HepG2 (cell line): ENCODE data around the gene SAMD4B. TPM values are rescaled to one million over a fixed set of nuclear protein-coding genes. Genes with fewer than 3 reads are reported as not detected.

Experiments
- ARHGAP35 ChIP-seq: sonication (generic); formaldehyde crosslinking; IDR thresholded peaks from 2 replicates; pipeline ENCODE4 v1.9.0; 2022; ENCODE audit warnings: mild to moderate bottlenecking, inconsistent platforms, moderate library complexity, missing genetic modification reagents, borderline replicate concordance
- ASH2L ChIP-seq: fragments of 300-600, 200-600 bp; sonication (generic); IDR thresholded peaks from 2 replicates; pipeline ENCODE4 v1.7.0; 2017; ENCODE audit warnings: low read depth, mild to moderate bottlenecking, moderate library complexity, mixed read lengths, low read length; ENCODE audit not compliant: insufficient read length
- BHLHE40 ChIP-seq: IDR thresholded peaks from 2 replicates; pipeline ENCODE4 v1.6.1; 2011; ENCODE audit warnings: low read length, improper control_type of control experiment
- ELF3 ChIP-seq: IDR thresholded peaks from 2 replicates; pipeline ENCODE4 v1.6.1; 2016; ENCODE audit warnings: missing genetic modification reagents, missing compliant biosample characterization
- ELF4 ChIP-seq: sonication (generic); formaldehyde crosslinking; IDR thresholded peaks from 2 replicates; pipeline ENCODE4 v1.5.0; 2020; ENCODE audit warnings: missing genetic modification reagents, mild to moderate bottlenecking, moderate library complexity, borderline replicate concordance
- GATAD2A ChIP-seq: IDR thresholded peaks from 2 replicates; pipeline ENCODE4 v1.6.1; 2016
- LCORL ChIP-seq, 2 experiments: fragments of 450-650 bp in 1 of 2; sonication (generic) in 1 of 2; formaldehyde crosslinking in 1 of 2; IDR thresholded peaks; 2 replicates each; pipeline versions ENCODE4 v1.5.0 to v1.6.1; 2017 to 2020; ENCODE audit warnings: antibody characterized with exemption in 1 of 2, missing genetic modification reagents in 1 of 2
- MBD4 ChIP-seq: IDR thresholded peaks from 2 replicates; pipeline ENCODE4 v1.6.1; 2012; ENCODE audit warnings: low read length, inconsistent platforms, borderline replicate concordance
- ZNF138 ChIP-seq: sonication (generic); formaldehyde crosslinking; IDR thresholded peaks from 2 replicates; pipeline ENCODE4 v1.5.0; 2020; ENCODE audit warnings: mild to moderate bottlenecking, low read depth, missing genetic modification reagents
- ZNF878 ChIP-seq: sonication (generic); formaldehyde crosslinking; IDR thresholded peaks from 2 replicates; pipeline ENCODE4 v1.8.1; 2023; ENCODE audit warnings: mild to moderate bottlenecking, missing genetic modification reagents, moderate library complexity
- polyA plus RNA-seq, 8 experiments: library from polyadenylated mRNA; depleted of rRNA in 3 of 8; stranded (reverse) in 7 of 8; unstranded in 1 of 8; fragments of >200 nt; fragmentation: Illumina TruSeq in 4 of 8; extraction: Trizol in 4 of 8; gene quantifications; 2 replicates each; pipeline versions ENCODE4 v1.2.1 to v1.2.3, GENCODE V29; 2011 to 2016; ENCODE audit warnings: low read depth in 4 of 8, missing spikeins in 1 of 8, mixed read lengths in 1 of 8; ENCODE audit not compliant: insufficient read depth in 1 of 8
- total RNA-seq, 5 experiments: library from RNA; depleted of rRNA; stranded (reverse); fragments of >200 nt; fragmentation: Illumina TruSeq; extraction: Trizol; gene quantifications; 2 replicates each; pipeline ENCODE4 v1.2.3, GENCODE V29; 2016; ENCODE audit warnings: low read depth in 1 of 5
- TF ChIP-seq, protein P1 (sequence below): sonication (generic); formaldehyde crosslinking; IDR thresholded peaks from 2 replicates; pipeline ENCODE4 v1.4.0; 2020; ENCODE audit warnings: missing genetic modification reagents
- TF ChIP-seq, protein P2 (sequence below): sonication (generic); formaldehyde crosslinking; IDR thresholded peaks from 2 replicates; pipeline ENCODE4 v1.5.1; 2020; ENCODE audit warnings: mild to moderate bottlenecking, missing genetic modification reagents, moderate library complexity
- TF ChIP-seq, protein P3 (sequence below): sonication (generic); formaldehyde crosslinking; IDR thresholded peaks from 2 replicates; pipeline ENCODE4 v1.5.0; 2020; ENCODE audit warnings: mild to moderate bottlenecking, missing genetic modification reagents, borderline replicate concordance

SAMD4B gene
- total and polyA plus RNA-seq, 2 of the 13 experiments (the other 11 are each of a cell fraction or from before 2014, with no cell fraction given): 26.0 to 31.8 TPM

DNA sequence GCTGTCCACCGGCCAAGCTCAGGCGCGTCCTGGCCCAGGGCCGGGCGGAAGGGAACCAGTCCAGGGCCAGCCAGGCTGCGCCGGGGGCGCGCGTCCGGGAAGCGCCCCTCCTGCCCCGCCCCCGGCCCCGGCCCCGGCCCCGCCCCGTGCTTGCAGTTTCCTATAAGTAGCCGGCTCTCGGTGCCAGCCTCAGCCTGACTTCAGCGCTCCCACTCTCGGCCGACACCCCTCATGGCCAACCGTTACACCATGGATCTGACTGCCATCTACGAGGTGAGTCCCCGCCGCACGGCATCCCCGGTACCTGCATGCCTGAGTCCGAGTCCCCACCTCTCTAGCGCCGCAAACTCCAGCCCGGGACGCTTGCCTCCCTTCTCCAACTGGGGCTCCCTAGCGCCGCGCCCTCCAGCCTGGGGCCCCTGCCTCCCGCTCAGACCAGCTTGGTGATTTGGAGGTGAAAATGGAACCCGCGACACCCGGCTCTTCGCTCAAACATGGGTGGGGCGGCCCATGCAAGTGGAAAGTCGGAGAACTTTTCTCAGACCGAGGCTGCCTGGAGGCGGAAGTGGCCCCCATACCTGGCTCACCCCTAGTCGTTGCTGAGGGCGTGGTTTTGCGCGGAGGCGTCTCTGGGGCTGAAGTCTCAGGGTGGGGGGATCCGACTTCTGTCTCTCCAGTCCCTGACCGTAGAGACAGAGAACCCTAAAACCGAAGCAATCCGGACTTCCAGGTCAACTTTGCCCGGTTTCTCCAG is 64.6 kb downstream of the SAMD4B start, which contains the start of gene ZFP36 (continued):
- TF ChIP-seq ZNF138 (CRISPR knock-in tag): 0 out of 2 replicates have a peak, but pooled peaks have one; percentile 78
- TF ChIP-seq, protein P1, sequence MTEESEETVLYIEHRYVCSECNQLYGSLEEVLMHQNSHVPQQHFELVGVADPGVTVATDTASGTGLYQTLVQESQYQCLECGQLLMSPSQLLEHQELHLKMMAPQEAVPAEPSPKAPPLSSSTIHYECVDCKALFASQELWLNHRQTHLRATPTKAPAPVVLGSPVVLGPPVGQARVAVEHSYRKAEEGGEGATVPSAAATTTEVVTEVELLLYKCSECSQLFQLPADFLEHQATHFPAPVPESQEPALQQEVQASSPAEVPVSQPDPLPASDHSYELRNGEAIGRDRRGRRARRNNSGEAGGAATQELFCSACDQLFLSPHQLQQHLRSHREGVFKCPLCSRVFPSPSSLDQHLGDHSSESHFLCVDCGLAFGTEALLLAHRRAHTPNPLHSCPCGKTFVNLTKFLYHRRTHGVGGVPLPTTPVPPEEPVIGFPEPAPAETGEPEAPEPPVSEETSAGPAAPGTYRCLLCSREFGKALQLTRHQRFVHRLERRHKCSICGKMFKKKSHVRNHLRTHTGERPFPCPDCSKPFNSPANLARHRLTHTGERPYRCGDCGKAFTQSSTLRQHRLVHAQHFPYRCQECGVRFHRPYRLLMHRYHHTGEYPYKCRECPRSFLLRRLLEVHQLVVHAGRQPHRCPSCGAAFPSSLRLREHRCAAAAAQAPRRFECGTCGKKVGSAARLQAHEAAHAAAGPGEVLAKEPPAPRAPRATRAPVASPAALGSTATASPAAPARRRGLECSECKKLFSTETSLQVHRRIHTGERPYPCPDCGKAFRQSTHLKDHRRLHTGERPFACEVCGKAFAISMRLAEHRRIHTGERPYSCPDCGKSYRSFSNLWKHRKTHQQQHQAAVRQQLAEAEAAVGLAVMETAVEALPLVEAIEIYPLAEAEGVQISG (CRISPR knock-in tag): peak; percentile 47; the same call in 1 of the 2 replicates
- TF ChIP-seq ARHGAP35 (CRISPR knock-in tag): peak; percentile 54; the same call in 1 of the 2 replicates
- no peak for TF ChIP-seq LCORL (IDR thresholded peaks at IDR 0.05)
- 0 out of 2 replicates have a peak, but pooled peaks have one; percentile 32 for TF ChIP-seq LCORL (CRISPR knock-in tag; IDR thresholded peaks at IDR 0.05)
- peak; percentile 83 for TF ChIP-seq ZNF878 (CRISPR knock-in tag)
- TF ChIP-seq MBD4: no peak
- TF ChIP-seq, protein P2, sequence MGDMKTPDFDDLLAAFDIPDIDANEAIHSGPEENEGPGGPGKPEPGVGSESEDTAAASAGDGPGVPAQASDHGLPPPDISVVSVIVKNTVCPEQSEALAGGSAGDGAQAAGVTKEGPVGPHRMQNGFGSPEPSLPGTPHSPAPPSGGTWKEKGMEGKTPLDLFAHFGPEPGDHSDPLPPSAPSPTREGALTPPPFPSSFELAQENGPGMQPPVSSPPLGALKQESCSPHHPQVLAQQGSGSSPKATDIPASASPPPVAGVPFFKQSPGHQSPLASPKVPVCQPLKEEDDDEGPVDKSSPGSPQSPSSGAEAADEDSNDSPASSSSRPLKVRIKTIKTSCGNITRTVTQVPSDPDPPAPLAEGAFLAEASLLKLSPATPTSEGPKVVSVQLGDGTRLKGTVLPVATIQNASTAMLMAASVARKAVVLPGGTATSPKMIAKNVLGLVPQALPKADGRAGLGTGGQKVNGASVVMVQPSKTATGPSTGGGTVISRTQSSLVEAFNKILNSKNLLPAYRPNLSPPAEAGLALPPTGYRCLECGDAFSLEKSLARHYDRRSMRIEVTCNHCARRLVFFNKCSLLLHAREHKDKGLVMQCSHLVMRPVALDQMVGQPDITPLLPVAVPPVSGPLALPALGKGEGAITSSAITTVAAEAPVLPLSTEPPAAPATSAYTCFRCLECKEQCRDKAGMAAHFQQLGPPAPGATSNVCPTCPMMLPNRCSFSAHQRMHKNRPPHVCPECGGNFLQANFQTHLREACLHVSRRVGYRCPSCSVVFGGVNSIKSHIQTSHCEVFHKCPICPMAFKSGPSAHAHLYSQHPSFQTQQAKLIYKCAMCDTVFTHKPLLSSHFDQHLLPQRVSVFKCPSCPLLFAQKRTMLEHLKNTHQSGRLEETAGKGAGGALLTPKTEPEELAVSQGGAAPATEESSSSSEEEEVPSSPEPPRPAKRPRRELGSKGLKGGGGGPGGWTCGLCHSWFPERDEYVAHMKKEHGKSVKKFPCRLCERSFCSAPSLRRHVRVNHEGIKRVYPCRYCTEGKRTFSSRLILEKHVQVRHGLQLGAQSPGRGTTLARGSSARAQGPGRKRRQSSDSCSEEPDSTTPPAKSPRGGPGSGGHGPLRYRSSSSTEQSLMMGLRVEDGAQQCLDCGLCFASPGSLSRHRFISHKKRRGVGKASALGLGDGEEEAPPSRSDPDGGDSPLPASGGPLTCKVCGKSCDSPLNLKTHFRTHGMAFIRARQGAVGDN (CRISPR knock-in tag): peak; percentile 75
- TF ChIP-seq, protein P3, sequence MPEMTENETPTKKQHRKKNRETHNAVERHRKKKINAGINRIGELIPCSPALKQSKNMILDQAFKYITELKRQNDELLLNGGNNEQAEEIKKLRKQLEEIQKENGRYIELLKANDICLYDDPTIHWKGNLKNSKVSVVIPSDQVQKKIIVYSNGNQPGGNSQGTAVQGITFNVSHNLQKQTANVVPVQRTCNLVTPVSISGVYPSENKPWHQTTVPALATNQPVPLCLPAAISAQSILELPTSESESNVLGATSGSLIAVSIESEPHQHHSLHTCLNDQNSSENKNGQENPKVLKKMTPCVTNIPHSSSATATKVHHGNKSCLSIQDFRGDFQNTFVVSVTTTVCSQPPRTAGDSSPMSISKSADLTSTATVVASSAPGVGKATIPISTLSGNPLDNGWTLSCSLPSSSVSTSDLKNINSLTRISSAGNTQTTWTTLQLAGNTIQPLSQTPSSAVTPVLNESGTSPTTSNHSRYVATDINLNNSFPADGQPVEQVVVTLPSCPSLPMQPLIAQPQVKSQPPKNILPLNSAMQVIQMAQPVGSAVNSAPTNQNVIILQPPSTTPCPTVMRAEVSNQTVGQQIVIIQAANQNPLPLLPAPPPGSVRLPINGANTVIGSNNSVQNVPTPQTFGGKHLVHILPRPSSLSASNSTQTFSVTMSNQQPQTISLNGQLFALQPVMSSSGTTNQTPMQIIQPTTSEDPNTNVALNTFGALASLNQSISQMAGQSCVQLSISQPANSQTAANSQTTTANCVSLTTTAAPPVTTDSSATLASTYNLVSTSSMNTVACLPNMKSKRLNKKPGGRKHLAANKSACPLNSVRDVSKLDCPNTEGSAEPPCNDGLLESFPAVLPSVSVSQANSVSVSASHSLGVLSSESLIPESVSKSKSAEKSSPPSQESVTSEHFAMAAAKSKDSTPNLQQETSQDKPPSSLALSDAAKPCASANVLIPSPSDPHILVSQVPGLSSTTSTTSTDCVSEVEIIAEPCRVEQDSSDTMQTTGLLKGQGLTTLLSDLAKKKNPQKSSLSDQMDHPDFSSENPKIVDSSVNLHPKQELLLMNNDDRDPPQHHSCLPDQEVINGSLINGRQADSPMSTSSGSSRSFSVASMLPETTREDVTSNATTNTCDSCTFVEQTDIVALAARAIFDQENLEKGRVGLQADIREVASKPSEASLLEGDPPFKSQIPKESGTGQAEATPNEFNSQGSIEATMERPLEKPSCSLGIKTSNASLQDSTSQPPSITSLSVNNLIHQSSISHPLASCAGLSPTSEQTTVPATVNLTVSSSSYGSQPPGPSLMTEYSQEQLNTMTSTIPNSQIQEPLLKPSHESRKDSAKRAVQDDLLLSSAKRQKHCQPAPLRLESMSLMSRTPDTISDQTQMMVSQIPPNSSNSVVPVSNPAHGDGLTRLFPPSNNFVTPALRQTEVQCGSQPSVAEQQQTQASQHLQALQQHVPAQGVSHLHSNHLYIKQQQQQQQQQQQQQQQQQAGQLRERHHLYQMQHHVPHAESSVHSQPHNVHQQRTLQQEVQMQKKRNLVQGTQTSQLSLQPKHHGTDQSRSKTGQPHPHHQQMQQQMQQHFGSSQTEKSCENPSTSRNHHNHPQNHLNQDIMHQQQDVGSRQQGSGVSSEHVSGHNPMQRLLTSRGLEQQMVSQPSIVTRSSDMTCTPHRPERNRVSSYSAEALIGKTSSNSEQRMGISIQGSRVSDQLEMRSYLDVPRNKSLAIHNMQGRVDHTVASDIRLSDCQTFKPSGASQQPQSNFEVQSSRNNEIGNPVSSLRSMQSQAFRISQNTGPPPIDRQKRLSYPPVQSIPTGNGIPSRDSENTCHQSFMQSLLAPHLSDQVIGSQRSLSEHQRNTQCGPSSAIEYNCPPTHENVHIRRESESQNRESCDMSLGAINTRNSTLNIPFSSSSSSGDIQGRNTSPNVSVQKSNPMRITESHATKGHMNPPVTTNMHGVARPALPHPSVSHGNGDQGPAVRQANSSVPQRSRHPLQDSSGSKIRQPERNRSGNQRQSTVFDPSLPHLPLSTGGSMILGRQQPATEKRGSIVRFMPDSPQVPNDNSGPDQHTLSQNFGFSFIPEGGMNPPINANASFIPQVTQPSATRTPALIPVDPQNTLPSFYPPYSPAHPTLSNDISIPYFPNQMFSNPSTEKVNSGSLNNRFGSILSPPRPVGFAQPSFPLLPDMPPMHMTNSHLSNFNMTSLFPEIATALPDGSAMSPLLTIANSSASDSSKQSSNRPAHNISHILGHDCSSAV (CRISPR knock-in tag): no peak
- TF ChIP-seq ELF3 (CRISPR knock-in tag): peak; percentile 32; the same call in 1 of the 2 replicates
- TF ChIP-seq ASH2L: peak; percentile 82
- TF ChIP-seq GATAD2A (CRISPR knock-in tag): no peak
- TF ChIP-seq ELF4 (CRISPR knock-in tag): no peak
- TF ChIP-seq BHLHE40: no peak
